ENCODE results near the gene BTG4. TPM values are rescaled to one million over a fixed set of nuclear protein-coding genes. Genes with fewer than 3 reads are reported as not detected.

Gene BTG4
- total RNA-seq, 1 experiment from 2014 or later: 0.61 TPM

DNA sequence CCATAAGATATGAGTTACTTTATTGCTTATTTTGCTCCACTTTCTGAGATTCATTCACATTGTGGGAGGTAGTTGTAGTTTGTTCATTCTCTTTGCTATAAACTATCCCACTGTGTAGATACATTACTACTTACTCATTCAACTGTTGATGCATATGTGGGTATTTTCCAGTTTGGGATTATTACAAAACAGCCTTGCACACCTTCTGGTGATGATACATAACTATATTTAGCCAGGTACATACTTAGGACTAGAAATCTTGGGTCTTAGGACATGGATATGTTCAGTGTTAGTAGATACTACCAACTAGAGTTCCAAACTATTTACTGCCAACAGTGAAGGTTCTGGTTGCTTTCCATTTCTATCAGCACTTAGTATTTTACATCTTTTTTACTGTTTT is 37.8 kb downstream of the BTG4 start:
- BruUV-seq (replicated peaks): no TSS peak
- Mint-ChIP-seq H3K9me3 (ENCODE audit: unreplicated experiment) (no peaks in the 10 kb centered on the region), H3K27ac (ENCODE audit: unreplicated experiment) (no peak overlapping the region), H3K4me1 (ENCODE audit: low read depth, unreplicated experiment) (no peaks in the 10 kb centered on the region), H3K36me3 (ENCODE audit: insufficient read depth, unreplicated experiment) (no peaks in the 10 kb centered on the region), H3K4me3 (ENCODE audit: unreplicated experiment) (no peak overlapping the region), H3K27me3 (ENCODE audit: insufficient read depth, unreplicated experiment) (peaks cover 5% of the 10 kb centered on the region)
- POLR2A ChIA-PET: no interaction called here
- H3K9me3 ChIP-seq: peaks cover 4% of the 10 kb centered on the region; the same call in 1 of the 2 replicates
- H3K27me3 ChIP-seq (replicated peaks; ENCODE audit: control insufficient read depth, insufficient read depth, low read length): no peaks in the 10 kb centered on the region
- H3K36me3 ChIP-seq (ENCODE audit: control insufficient read depth, insufficient read depth, low read length): no peaks in the 10 kb centered on the region
- no peak for DNase-seq
- CTCF ChIA-PET: no interaction called here
- intact Hi-C loops (cut with micrococcal nuclease; ENCODE audit: unreplicated experiment): no loop called here
- no peak overlapping the region for H3K4me3 ChIP-seq (ENCODE audit: low read depth, low read length)
- TF ChIP-seq, protein P1, sequence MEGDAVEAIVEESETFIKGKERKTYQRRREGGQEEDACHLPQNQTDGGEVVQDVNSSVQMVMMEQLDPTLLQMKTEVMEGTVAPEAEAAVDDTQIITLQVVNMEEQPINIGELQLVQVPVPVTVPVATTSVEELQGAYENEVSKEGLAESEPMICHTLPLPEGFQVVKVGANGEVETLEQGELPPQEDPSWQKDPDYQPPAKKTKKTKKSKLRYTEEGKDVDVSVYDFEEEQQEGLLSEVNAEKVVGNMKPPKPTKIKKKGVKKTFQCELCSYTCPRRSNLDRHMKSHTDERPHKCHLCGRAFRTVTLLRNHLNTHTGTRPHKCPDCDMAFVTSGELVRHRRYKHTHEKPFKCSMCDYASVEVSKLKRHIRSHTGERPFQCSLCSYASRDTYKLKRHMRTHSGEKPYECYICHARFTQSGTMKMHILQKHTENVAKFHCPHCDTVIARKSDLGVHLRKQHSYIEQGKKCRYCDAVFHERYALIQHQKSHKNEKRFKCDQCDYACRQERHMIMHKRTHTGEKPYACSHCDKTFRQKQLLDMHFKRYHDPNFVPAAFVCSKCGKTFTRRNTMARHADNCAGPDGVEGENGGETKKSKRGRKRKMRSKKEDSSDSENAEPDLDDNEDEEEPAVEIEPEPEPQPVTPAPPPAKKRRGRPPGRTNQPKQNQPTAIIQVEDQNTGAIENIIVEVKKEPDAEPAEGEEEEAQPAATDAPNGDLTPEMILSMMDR (IDR thresholded peaks at IDR 0.05; ENCODE audit: insufficient read depth in 1 of 2, low read depth in 1 of 2, low read length in 1 of 2, severe bottlenecking in 1 of 2, unreplicated experiment in 1 of 2): no peak
- H3K4me1 ChIP-seq: peaks cover 11% of the 10 kb centered on the region; the same call in 1 of the 2 replicates

DNA sequence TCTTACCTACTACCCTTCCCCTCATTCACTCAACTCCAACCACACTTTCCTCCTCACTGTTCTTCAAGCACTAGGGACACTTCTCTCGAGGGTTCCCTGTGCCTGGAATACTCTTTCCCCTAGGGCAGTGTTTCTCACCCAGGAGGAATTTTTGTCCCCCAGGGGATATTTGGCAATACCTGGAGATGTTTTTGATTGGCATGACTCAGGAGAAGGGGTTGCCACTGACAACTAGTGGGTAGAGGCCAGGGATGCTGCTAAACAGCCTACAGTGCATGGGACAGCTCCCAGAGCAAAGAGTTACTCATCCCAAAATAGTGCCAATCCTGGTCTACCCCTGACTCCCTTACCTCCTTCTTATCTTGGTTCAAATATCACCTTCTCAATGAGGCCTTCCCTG is 40.0 kb downstream of the BTG4 start:
- no peaks in the 10 kb centered on the region for H3K9me3 Mint-ChIP-seq (ENCODE audit: unreplicated experiment)
- Histone ChIP-seq H3K4me3 (ENCODE audit: low read depth, low read length) (no peak overlapping the region), H3K4me1 (peaks cover 6% of the 10 kb centered on the region; the same call in 1 of the 2 replicates), H3K36me3 (ENCODE audit: control insufficient read depth, insufficient read depth, low read length) (no peaks in the 10 kb centered on the region), H3K9me3 (peaks cover 4% of the 10 kb centered on the region; the same call in 1 of the 2 replicates), H3K27me3 (replicated peaks; ENCODE audit: control insufficient read depth, insufficient read depth, low read length) (no peaks in the 10 kb centered on the region)
- no peak overlapping the region for H3K4me3 Mint-ChIP-seq (ENCODE audit: unreplicated experiment)
- no peaks in the 10 kb centered on the region for H3K4me1 Mint-ChIP-seq (ENCODE audit: low read depth, unreplicated experiment)
- ChIA-PET POLR2A (no interaction called here), CTCF (no interaction called here)
- no peaks in the 10 kb centered on the region for H3K36me3 Mint-ChIP-seq (ENCODE audit: insufficient read depth, unreplicated experiment)
- intact Hi-C loops (cut with micrococcal nuclease; ENCODE audit: unreplicated experiment): no loop called here
- no peak overlapping the region for H3K27ac Mint-ChIP-seq (ENCODE audit: unreplicated experiment)
- BruUV-seq (replicated peaks): no TSS peak
- no peak for DNase-seq
- no peaks in the 10 kb centered on the region for H3K27me3 Mint-ChIP-seq (ENCODE audit: insufficient read depth, unreplicated experiment)
- TF ChIP-seq, protein P1 (IDR thresholded peaks at IDR 0.05; ENCODE audit: insufficient read depth in 1 of 2, low read depth in 1 of 2, low read length in 1 of 2, severe bottlenecking in 1 of 2, unreplicated experiment in 1 of 2): no peak

DNA sequence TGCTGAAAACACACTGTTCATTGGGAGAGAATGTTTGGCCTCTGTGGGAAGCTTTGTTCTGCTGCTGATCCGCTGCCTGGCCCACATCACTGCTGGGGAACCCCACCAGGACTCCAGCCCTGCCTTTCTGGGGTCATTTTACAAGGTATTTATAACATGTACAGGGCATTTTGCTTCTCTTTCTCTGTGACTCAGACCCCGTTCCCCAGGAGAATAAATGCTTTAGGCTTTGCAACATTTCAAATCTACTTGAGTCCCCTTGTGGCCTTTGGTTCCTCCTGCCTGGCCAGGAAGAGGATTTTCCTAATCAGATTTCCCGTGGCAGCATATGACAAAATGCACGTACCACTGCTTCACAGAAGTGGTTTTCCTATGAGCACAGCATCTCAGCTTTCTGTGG is 43.0 kb downstream of the BTG4 start:
- H3K9me3 Mint-ChIP-seq (ENCODE audit: unreplicated experiment): no peaks in the 10 kb centered on the region
- intact Hi-C loops (cut with micrococcal nuclease; ENCODE audit: unreplicated experiment): no loop called here
- no peak overlapping the region for H3K27ac Mint-ChIP-seq (ENCODE audit: unreplicated experiment)
- no peaks in the 10 kb centered on the region for H3K4me1 Mint-ChIP-seq (ENCODE audit: low read depth, unreplicated experiment)
- CTCF ChIA-PET: no interaction called here
- BruUV-seq (replicated peaks): no TSS peak
- DNase-seq: no peak
- no peaks in the 10 kb centered on the region; the same call in 1 of the 2 replicates for H3K27me3 ChIP-seq (replicated peaks; ENCODE audit: control insufficient read depth, insufficient read depth, low read length)
- no peak overlapping the region for H3K4me3 Mint-ChIP-seq (ENCODE audit: unreplicated experiment)
- H3K36me3 Mint-ChIP-seq (ENCODE audit: insufficient read depth, unreplicated experiment): no peaks in the 10 kb centered on the region
- peaks cover 4% of the 10 kb centered on the region; the same call in 1 of the 2 replicates for H3K9me3 ChIP-seq
- TF ChIP-seq, protein P1 (IDR thresholded peaks at IDR 0.05; ENCODE audit: insufficient read depth in 1 of 2, low read depth in 1 of 2, low read length in 1 of 2, severe bottlenecking in 1 of 2, unreplicated experiment in 1 of 2): no peak
- no peaks in the 10 kb centered on the region for H3K4me1 ChIP-seq
- no peaks in the 10 kb centered on the region for H3K27me3 Mint-ChIP-seq (ENCODE audit: insufficient read depth, unreplicated experiment)
- POLR2A ChIA-PET: no interaction called here
- no peaks in the 10 kb centered on the region for H3K36me3 ChIP-seq (ENCODE audit: control insufficient read depth, insufficient read depth, low read length)
- H3K4me3 ChIP-seq (ENCODE audit: low read depth, low read length): no peak overlapping the region
